K562 (cell line): Measurements from ENCODE around the gene RELL2. TPM values are rescaled to one million over a fixed set of nuclear protein-coding genes. Genes with fewer than 3 reads are reported as not detected.

ENCODE experiments used
- ATF3 ChIP-seq, 2 experiments: fragments of 450-650 bp in 1 of 2; sonication (generic) in 1 of 2; formaldehyde crosslinking in 1 of 2; IDR thresholded peaks in 1 of 2; conservative IDR thresholded peaks in 1 of 2; 2 replicates each; pipeline versions ENCODE4 v1.6.1 to v1.8.1; 2016 to 2023; ENCODE audit warnings: mild to moderate bottlenecking in 2 of 2, moderate library complexity in 2 of 2, inconsistent platforms in 1 of 2, missing genetic modification reagents in 1 of 2
- ATF7 ChIP-seq: fragments of 450-650 bp; IDR thresholded peaks from 2 replicates; pipeline ENCODE4 v1.7.1; 2014; ENCODE audit warnings: mild to moderate bottlenecking, moderate library complexity
- CBX1 ChIP-seq: sonication (generic); IDR thresholded peaks from 2 replicates; pipeline ENCODE4 v1.6.1; 2016; ENCODE audit warnings: antibody characterized with exemption, low read depth, mild to moderate bottlenecking
- CSDE1 ChIP-seq, 2 experiments: fragments of 450-650 bp; IDR thresholded peaks; 2 replicates each; pipeline ENCODE4 v1.6.1; 2016; ENCODE audit warnings: mild to moderate bottlenecking in 1 of 2
- DNMT1 ChIP-seq: fragments of 450-650 bp; IDR thresholded peaks from 2 replicates; pipeline ENCODE4 v1.6.1; 2016; ENCODE audit warnings: antibody characterized with exemption, mild to moderate bottlenecking
- FOXA1 ChIP-seq: fragments of 450-650 bp; IDR thresholded peaks from 2 replicates; pipeline ENCODE4 v1.6.1; 2016; ENCODE audit warnings: mild to moderate bottlenecking, borderline replicate concordance
- IRF2 ChIP-seq: sonication (generic); formaldehyde crosslinking; IDR thresholded peaks from 2 replicates; pipeline ENCODE4 v1.8.1; 2022; ENCODE audit warnings: mild to moderate bottlenecking, missing genetic modification reagents
- KLF10 ChIP-seq: fragments of 250-450 bp; sonication (Bioruptor Pico); IDR thresholded peaks from 2 replicates; pipeline ENCODE4 v1.6.1; 2021; ENCODE audit warnings: matching md5 sums
- MEF2A ChIP-seq: IDR thresholded peaks from 2 replicates; pipeline ENCODE4 v1.6.1; 2011; ENCODE audit warnings: low read depth, mild to moderate bottlenecking, low read length, moderate library complexity; ENCODE audit not compliant: control insufficient read depth
- MTA3 ChIP-seq: fragments of 450-650 bp; formaldehyde crosslinking; IDR thresholded peaks from 2 replicates; pipeline ENCODE4 v1.6.1; 2017; ENCODE audit warnings: mild to moderate bottlenecking, borderline replicate concordance
- PTBP1 ChIP-seq: fragments of 200-400 bp; formaldehyde crosslinking; IDR thresholded peaks from 2 replicates; pipeline ENCODE4 v1.6.1; 2017; ENCODE audit warnings: low read depth, low read length
- RFX1 ChIP-seq: fragments of 450-650 bp; IDR thresholded peaks from 2 replicates; pipeline ENCODE4 v1.6.1; 2016; ENCODE audit warnings: mild to moderate bottlenecking, moderate library complexity
- SAP30 ChIP-seq: fragments of 200-600 bp; sonication (generic); IDR thresholded peaks from 2 replicates; pipeline ENCODE4 v1.6.1; 2012; ENCODE audit warnings: borderline replicate concordance, low read depth, mild to moderate bottlenecking, moderate library complexity, low read length, control low read depth, inconsistent platforms; ENCODE audit not compliant: insufficient read depth, poor library complexity, severe bottlenecking
- TBP ChIP-seq: optimal IDR thresholded peaks from 2 replicates; pipeline ENCODE3; 2011; ENCODE audit warnings: low read depth, low read length, improper control_type of control experiment
- ZBTB5 ChIP-seq: fragments of 450-650 bp; IDR thresholded peaks from 2 replicates; pipeline ENCODE4 v1.6.1; 2017; ENCODE audit warnings: antibody characterized with exemption
- ZNF12 ChIP-seq: sonication (generic); formaldehyde crosslinking; IDR thresholded peaks from 2 replicates; pipeline ENCODE4 v1.4.0; 2020; ENCODE audit warnings: mild to moderate bottlenecking, missing genetic modification reagents
- ZNF134 ChIP-seq: fragments of 250-450 bp; sonication (Bioruptor Pico); conservative IDR thresholded peaks from 2 replicates; pipeline ENCODE4 v1.4.0; 2020
- ZNF280A ChIP-seq: fragments of 450-650 bp; IDR thresholded peaks from 2 replicates; pipeline ENCODE4 v1.6.1; 2018; ENCODE audit warnings: mild to moderate bottlenecking, low read depth; ENCODE audit not compliant: partially characterized antibody
- ZNF551 ChIP-seq: fragments of 250-450 bp; sonication (Bioruptor Pico); IDR thresholded peaks from 2 replicates; pipeline ENCODE4 v1.5.0; 2021; ENCODE audit warnings: mild to moderate bottlenecking, moderate library complexity
- polyA plus RNA-seq, 8 experiments: library from polyadenylated mRNA; depleted of rRNA in 4 of 8; stranded (reverse) in 5 of 8; unstranded in 3 of 8; fragments of >200 nt; fragmentation: Nextera tagmentation in 2 of 8; fragmentation: Illumina TruSeq in 1 of 8; extraction: Ambion mirVana in 2 of 8; extraction: Trizol in 1 of 8; gene quantifications; 2 replicates each; pipeline versions ENCODE4 v1.2.1 to v1.2.3, GENCODE V29; 2011 to 2014; ENCODE audit warnings: inconsistent platforms in 1 of 8, missing spikeins in 1 of 8
- total RNA-seq, 7 experiments: library from RNA; depleted of rRNA in 6 of 7; stranded (reverse); fragments of >200 nt in 6 of 7; fragmentation: Illumina TruSeq in 2 of 7; extraction: Trizol in 2 of 7; gene quantifications; 2 replicates each; pipeline versions ENCODE4 v1.2.1 to v1.2.3, GENCODE V29; 2011 to 2021; ENCODE audit warnings: low replicate concordance in 1 of 7
- TF ChIP-seq, protein P1 (sequence below): fragments of 250-450 bp; sonication (Bioruptor Pico); IDR thresholded peaks from 2 replicates; pipeline ENCODE4 v1.9.0; 2021; ENCODE audit warnings: mild to moderate bottlenecking, inconsistent platforms

Gene RELL2
- total and polyA plus RNA-seq, 9 of the 15 experiments (the other 6 are each of a cell fraction or from before 2014, with no cell fraction given): 0.06 to 36.0 (median 14.3) TPM

DNA sequence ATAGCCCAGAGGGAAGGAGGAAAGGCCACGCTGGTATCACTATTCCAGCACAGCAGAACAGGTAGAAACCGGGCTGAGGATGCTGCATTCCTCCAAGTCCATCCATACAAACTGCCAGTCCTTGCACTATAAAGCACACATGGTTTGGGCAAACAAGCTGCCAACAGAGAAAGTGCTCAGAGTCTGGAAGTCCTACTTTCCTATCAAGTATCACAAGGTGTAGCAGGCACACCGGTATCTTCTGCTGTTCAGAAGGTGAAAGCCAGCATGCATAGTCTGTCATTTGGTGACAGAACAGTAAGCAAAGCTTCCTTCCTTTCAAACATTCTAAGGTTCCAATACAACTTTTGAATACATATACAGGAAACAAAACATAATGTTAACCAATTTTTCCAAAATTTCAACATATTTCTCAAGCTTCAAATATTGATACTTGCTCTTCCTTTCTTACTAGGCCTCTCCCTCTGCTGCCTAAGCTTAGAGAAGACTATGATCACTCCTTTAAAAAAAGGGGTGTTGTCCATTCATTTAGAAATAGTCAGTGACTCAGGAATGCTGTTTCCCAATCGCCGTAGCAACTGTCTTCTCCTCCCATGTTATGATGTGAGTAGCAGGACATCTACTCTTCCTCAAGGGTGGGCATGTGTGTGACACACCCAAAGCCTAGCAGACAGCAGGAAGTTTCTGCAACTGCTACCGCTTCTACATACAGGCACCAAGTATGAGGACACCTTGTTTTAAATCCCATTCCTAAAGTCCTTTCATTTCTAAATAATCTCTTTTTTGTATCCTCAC, 32.7 kb upstream of the RELL2 start (continued):
- TF ChIP-seq, protein P1, sequence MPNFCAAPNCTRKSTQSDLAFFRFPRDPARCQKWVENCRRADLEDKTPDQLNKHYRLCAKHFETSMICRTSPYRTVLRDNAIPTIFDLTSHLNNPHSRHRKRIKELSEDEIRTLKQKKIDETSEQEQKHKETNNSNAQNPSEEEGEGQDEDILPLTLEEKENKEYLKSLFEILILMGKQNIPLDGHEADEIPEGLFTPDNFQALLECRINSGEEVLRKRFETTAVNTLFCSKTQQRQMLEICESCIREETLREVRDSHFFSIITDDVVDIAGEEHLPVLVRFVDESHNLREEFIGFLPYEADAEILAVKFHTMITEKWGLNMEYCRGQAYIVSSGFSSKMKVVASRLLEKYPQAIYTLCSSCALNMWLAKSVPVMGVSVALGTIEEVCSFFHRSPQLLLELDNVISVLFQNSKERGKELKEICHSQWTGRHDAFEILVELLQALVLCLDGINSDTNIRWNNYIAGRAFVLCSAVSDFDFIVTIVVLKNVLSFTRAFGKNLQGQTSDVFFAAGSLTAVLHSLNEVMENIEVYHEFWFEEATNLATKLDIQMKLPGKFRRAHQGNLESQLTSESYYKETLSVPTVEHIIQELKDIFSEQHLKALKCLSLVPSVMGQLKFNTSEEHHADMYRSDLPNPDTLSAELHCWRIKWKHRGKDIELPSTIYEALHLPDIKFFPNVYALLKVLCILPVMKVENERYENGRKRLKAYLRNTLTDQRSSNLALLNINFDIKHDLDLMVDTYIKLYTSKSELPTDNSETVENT (CRISPR knock-in tag): no peak
- TF ChIP-seq ATF3 (IDR thresholded peaks at IDR 0.05) (peak; percentile 63), ATF3 (CRISPR knock-in tag; conservative IDR thresholded peaks at IDR 0.05) (no peak), DNMT1 (no peak), IRF2 (CRISPR knock-in tag) (no peak), ZNF12 (CRISPR knock-in tag) (no peak), ZBTB5 (no peak), ZNF280A (no peak), ATF7 (no peak), ZNF551 (CRISPR knock-in tag) (no peak), MEF2A (peak; percentile 61; the same call in 1 of the 2 replicates), ZNF134 (CRISPR knock-in tag) (peak; percentile 34; the same call in 1 of the 2 replicates), SAP30 (no peak), KLF10 (CRISPR knock-in tag) (no peak), FOXA1 (no peak), TBP (no peak), CSDE1 (IDR thresholded peaks at IDR 0.05) (no peak), MTA3 (no peak), CBX1 (no peak), PTBP1 (no peak), RFX1 (peak; percentile 88)
